GM12892 (cell line): Measurements from ENCODE around the gene PACS1.

ENCODE experiments used
- POLR2A ChIP-seq: IDR thresholded peaks from 2 replicates; pipeline ENCODE4 v1.6.1; 2011; ENCODE audit warnings: low read depth, low read length, control low read depth
- POLR2AphosphoS5 ChIP-seq: IDR thresholded peaks from 2 replicates; pipeline ENCODE4 v1.6.1; 2011; ENCODE audit warnings: low read depth, low read length, control low read depth

DNA sequence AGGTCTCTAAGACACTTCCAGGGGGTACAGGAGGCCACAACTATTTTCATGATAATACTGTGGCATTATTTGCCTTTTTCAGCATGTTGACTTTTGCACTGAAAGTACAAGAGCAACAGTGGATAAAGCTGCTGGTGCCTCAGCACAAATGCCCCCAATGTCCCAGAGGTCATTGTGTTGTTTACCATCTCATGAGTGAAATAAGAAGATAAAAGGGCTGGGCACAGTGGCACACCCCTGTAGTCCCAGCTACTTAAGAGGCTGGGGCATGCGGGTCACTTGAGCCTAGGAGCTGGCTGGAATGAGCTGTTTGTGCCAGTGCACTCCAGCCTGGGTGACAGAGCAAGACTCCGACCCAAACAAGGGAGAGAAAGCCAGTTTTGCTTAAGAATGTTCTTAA is 125.8 kb downstream of the PACS1 start:
- TF ChIP-seq POLR2A (no peak), POLR2AphosphoS5 (no peak)
